Measurements from ENCODE around the gene DGLUCY. TPM values are rescaled to one million over a fixed set of nuclear protein-coding genes. Genes with fewer than 3 reads are reported as not detected.
"Not testable (repeated sequence)": the region's sequence is repeated elsewhere in the genome, so short reads cannot be mapped to it uniquely, and the experiment has no call there.

The DGLUCY gene
- polyA plus RNA-seq, 3 donors from 2014 or later = 31.8 to 71.6 (median 50.5) TPM

DNA sequence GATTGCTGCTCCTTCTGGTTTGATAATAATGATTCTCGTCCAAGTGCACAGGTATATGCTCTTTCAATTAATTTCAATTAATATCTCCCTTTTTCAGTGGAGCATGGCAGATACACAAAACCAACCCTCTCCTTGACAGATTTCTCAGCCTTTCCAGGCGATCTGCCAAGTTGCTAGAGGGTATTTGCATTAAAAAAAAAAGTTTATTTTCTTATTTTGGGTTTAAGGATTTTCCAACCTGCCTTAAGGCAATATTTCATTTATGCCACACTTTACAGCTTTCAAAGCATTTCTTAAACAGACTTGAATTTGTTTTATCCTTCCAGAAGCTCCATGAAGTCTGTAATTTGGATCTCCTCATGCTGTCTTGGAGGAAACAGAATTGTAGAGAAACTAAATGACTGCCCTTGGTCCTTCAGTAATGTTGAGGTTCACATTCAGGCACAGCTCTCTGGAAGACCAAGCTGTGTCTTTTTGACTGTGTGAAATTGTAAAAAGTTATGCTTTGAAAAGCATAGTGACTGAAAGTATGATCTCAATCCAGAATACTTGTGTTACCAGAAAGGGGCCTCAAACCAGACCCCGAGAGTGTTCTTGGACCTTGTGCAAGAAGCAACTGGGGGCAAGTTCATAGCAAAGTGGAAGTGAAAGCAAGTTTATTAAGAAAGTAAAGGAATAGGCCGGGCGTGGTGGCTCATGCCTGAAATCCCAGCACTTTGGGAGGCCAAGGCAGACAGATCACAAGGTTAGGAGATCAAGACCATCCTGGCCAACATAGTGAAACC, 2.3 kb downstream of the DGLUCY start:
- H3K36me3 Mint-ChIP-seq = peaks cover 25 to 33% (median 30%) of the 10 kb centered on the region in 3 donors
- H3K27ac Mint-ChIP-seq = peak overlapping the region; percentile 95 to 99 (median 97)
- peaks cover 0 to 15% (median 3%) of the 10 kb centered on the region in 3 donors for H3K27me3 Mint-ChIP-seq (ENCODE audit: low read depth in 3 of 3)
- DNase-seq = peak in 2 of 3 donors; percentile 11 to 21
- H3K4me3 Mint-ChIP-seq = peak overlapping the region; percentile 93 to 99 (median 95)
- H3K9me3 Mint-ChIP-seq = no peaks in the 10 kb centered on the region
- H3K4me1 Mint-ChIP-seq = peaks cover 77 to 88% of the 10 kb centered on the region in 2 donors

DNA sequence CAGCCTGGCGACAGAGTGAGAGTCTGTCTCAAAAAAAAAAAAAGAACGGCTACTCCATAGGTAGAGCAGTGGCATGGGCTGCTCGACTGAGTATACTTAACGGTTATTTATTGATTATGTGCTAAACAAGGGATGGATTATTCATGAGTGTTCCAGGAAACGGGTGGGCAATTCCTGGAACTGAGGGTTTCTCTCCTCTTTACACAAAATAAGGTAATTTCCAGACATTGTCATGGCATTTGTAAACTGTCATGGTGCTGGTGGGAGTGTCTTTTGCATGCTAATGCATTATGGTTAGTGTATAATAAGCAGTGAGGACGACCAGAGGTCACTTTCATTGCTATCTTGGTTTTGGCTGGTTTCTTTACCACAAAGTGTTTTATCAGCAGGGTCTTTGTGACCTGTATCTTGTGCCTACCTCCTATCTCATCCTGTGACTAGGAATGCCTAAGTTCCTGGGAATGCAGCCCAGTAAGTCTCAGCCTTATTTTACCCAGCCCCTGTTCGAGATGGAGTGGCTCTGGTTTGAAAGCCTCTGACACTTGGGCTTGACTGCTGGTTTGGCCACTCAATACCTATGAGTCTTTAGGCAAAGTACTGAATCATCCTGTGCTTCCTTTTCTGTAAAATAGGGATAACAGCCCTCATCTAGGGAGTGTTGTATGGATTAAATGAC, 3.2 kb downstream of the DGLUCY start:
- peak overlapping the region; percentile 87 to 99 (median 96) for H3K27ac Mint-ChIP-seq
- H3K27me3 Mint-ChIP-seq (ENCODE audit: low read depth in 3 of 3) = peaks cover 0 to 15% (median 3%) of the 10 kb centered on the region in 3 donors
- H3K9me3 Mint-ChIP-seq = no peaks in the 10 kb centered on the region
- DNase-seq = no peak
- H3K4me3 Mint-ChIP-seq = peak overlapping the region; percentile 44 to 99 (median 95)
- H3K4me1 Mint-ChIP-seq = peaks cover 82 to 96% of the 10 kb centered on the region in 2 donors
- H3K36me3 Mint-ChIP-seq = peaks cover 25 to 35% (median 33%) of the 10 kb centered on the region in 3 donors

DNA sequence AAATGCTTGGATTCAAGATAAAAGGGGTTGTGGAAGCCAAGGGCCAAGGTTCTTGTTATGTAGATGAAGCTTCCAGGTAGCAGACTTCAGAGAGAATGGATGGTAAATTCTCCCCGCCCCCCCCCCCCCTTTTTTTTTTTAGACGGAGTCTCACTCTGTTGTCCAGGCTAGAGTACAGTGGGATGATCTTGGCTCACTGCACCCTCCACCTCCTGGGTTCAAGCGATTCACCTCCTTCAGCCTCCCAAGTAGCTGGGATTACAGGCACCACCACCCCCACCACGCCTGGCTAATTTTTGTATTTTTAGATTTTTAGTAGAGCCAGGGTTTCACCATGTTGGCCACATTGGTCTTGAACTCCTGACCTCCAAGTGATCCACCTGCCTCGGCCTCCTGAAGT, 4.1 kb downstream of the DGLUCY start:
- DNase-seq = no peak
- peaks cover 0 to 15% (median 3%) of the 10 kb centered on the region in 3 donors for H3K27me3 Mint-ChIP-seq (ENCODE audit: low read depth in 3 of 3)
- peaks cover 80 to 90% of the 10 kb centered on the region in 2 donors for H3K4me1 Mint-ChIP-seq
- no peaks in the 10 kb centered on the region for H3K9me3 Mint-ChIP-seq
- peak overlapping the region in 3 of 5 donors; percentile 15 to 95 (median 40) for H3K4me3 Mint-ChIP-seq
- peak overlapping the region; percentile 87 to 99 (median 96) for H3K27ac Mint-ChIP-seq
- H3K36me3 Mint-ChIP-seq = peaks cover 25 to 35% (median 33%) of the 10 kb centered on the region in 3 donors

DNA sequence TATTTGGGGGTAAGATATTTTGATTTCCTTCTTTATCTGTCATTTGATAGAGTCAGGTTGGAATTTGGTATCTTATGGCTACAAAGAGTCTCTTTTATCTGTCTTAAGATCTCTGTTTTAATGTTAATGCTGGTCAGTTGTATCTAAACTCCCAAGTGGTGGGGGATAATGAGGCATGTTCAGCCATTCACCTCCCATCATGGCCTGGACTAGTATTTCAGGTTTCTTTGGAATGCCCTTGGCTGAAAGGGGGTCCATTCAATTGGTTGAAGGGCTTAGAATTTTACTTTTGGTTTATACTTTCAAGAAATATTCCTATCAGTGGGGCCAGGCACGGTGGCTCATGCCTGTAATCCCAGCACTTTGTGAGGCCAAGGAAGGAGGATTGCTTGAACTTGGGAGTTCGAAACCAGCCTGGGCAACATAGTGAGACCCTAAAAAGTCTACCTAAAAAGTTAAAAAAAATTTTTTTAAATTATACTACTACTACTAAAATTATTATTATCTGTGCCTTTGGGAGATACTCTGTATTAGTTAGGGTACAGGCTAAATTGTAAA, 4.7 kb downstream of the DGLUCY start:
- Mint-ChIP-seq H3K36me3 (peaks cover 25 to 35% (median 33%) of the 10 kb centered on the region in 3 donors), H3K9me3 (no peaks in the 10 kb centered on the region), H3K27me3 (ENCODE audit: low read depth in 3 of 3) (peaks cover 0 to 15% (median 3%) of the 10 kb centered on the region in 3 donors), H3K4me1 (peaks cover 77 to 84% of the 10 kb centered on the region in 2 donors), H3K4me3 (peak overlapping the region in 3 of 5 donors; percentile 15 to 40 (median 18)), H3K27ac (peak overlapping the region in 5 of 6 donors; percentile 35 to 79 (median 69))
- no peak for DNase-seq

DNA sequence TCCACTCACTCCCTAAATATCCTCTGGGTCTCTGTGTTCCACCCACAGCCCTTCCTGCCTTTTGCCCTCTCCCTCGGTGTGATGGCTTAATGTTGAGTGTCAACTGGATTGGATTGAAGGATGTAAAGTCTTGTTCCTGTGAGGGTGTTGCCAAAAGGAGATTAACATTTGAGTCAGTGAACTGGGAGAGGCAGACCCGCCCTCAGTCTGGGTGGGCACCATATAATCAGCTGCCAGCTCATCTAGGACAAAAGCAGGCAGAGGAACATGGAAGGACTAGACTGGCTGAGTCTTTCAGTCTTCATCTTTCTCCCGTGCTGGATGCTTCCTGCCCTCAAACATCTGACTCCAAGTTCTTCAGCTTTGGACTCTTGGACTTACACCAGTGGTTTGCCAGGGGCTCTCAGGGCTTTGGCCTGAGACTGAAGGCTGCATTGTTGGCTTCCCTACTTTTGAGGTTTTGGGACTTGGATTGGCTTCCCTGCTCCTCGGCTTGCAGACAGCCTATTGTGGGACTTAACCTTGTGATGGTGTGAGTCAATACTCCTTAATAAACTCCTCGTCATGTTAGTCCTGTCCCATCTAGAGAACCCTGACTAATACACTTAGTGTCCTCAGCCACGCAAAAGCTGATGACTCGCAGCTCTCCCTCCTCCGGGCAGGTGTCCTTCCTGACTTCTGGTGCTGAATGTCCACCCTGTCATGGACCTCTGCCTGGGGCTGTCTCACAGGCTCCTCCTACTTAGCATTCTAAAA, 5.9 kb downstream of the DGLUCY start:
- Mint-ChIP-seq H3K9me3 (no peaks in the 10 kb centered on the region), H3K4me3 (peak overlapping the region in 3 of 5 donors; percentile 12 to 35 (median 33)), H3K36me3 (peaks cover 25 to 35% (median 34%) of the 10 kb centered on the region in 3 donors), H3K27me3 (ENCODE audit: low read depth in 3 of 3) (peaks cover 0 to 8% (median 3%) of the 10 kb centered on the region in 3 donors), H3K4me1 (peaks cover 75 to 81% of the 10 kb centered on the region in 2 donors), H3K27ac (peak overlapping the region in 4 of 6 donors; percentile 14 to 77 (median 64))
- DNase-seq = no peak

DNA sequence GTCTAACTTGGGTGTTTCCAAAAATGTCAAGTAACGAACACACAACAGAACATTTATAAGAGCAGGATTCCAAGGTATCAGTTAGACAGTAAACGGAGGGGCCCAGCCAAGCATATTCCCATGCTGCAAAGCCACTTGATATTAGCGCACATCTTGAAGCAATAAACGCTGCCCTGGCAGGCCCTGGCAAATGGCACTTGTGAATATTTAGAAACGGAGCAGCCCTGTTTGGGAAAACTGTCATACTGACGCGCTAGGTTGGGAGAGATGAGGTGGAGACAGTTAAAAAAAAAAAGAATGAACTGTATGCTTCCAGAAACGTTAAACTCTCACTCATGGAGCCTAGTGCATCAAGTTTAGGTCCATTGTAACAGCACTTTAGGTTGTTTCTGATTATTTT, 9.3 kb downstream of the DGLUCY start:
- Mint-ChIP-seq H3K4me3 (no peak overlapping the region), H3K36me3 (peaks cover 25 to 34% (median 27%) of the 10 kb centered on the region in 3 donors), H3K27me3 (ENCODE audit: low read depth in 3 of 3) (peaks cover 0 to 3% (median 1%) of the 10 kb centered on the region in 3 donors), H3K4me1 (peaks cover 58 to 73% of the 10 kb centered on the region in 2 donors), H3K9me3 (no peaks in the 10 kb centered on the region), H3K27ac (no peak overlapping the region)
- no peak for DNase-seq

DNA sequence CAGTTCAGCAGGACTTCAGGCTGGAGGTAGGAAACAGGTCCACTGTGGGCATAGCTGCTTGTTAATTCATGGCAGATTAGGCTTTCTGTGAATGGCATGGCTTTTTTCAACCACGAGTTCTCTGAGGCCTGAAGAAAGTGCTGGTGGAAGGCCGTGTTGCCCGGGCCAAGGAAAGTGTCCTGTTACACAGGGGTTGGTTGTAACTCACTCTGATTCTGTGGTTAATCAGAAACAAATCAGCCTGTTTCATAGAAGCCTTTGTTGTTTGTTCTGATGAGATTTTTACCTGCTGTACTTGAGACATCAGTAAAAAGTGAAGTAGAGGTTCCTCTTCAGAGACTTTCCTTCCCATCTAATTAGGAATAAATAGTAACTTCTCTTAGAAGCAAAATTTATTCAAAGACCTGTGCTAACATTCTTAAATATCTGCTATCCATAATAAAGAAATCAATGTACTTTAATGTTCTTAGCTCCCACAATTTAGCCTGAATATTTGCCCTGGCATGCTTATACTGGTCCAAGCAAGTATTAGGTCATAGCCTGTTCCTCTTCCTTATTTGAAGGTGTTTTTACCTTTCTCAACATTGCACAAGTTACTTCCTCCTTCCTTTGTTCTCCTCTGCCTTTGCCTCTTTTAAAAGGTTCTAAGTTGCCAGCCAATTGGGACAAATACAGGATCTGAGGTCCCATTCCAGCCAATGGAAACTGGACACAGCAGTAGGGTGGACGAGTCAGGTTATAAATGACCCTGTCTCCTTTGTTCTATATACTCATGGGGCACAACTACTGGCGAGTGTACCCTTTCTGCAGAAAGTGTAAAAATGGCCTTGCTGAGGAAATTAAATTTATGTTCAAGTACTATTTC, 10.8 kb downstream of the DGLUCY start:
- H3K27me3 Mint-ChIP-seq (ENCODE audit: low read depth in 3 of 3); H3K9me3 Mint-ChIP-seq; H3K4me3 Mint-ChIP-seq; DNase-seq: not testable (repeated sequence)
- H3K4me1 Mint-ChIP-seq = peaks cover 45 to 68% of the 10 kb centered on the region in 2 donors
- H3K27ac Mint-ChIP-seq = peak overlapping the region; percentile 22 to 74 (median 50)
- peaks cover 10 to 24% (median 14%) of the 10 kb centered on the region in 3 donors for H3K36me3 Mint-ChIP-seq

DNA sequence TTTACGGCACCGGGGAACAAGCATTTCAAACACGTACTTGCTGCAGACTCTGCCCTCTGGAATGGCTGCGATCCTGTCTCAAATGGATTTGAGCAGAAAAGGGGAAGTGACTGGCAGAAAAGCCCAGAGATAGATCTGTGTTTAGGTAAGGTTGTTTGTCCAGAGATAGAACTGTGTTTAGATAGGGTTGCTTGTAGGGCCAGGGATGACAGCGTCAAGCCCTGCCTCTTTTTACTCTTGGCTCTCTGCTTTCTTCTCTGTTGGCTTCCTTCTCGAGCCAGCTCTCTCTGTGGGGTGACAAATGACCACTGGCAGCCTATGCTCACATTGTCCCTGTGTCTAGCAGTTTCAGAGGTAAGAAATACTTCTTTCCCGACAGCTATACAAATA, 11.4 kb downstream of the DGLUCY start:
- DNase-seq = no peak
- Mint-ChIP-seq H3K4me3 (no peak overlapping the region), H3K4me1 (peaks cover 40 to 62% of the 10 kb centered on the region in 2 donors), H3K27ac (peak overlapping the region; percentile 21 to 74 (median 40)), H3K27me3 (ENCODE audit: low read depth in 3 of 3) (peaks cover 0 to 1% (median 0%) of the 10 kb centered on the region in 3 donors), H3K9me3 (no peaks in the 10 kb centered on the region), H3K36me3 (peaks cover 10 to 18% (median 13%) of the 10 kb centered on the region in 3 donors)

DNA sequence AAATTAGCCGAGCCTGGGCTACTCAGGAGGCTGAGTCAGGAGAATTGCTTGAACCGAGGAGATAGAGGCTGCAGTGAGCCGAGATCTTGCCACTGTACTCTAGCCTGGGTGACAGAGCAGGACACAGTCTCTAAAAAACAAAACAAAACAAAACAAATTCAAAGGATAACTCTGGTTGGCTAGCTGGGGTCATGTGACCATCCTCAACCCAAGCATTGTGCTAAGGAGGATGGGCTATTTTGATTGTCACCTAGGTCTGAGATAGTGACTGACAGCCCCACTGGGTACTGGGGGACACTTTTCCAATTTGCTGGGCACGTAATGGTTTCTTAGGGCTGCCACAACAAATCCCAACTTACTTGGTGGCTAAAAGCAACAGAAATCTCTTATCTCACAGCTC, 11.9 kb downstream of the DGLUCY start:
- Mint-ChIP-seq H3K4me3 (no peak overlapping the region), H3K27me3 (ENCODE audit: low read depth in 3 of 3) (peaks cover 0 to 1% (median 0%) of the 10 kb centered on the region in 3 donors), H3K36me3 (peaks cover 7 to 16% (median 11%) of the 10 kb centered on the region in 3 donors), H3K27ac (peak overlapping the region in 5 of 6 donors; percentile 22 to 78 (median 62)), H3K4me1 (peaks cover 38 to 57% of the 10 kb centered on the region in 2 donors), H3K9me3 (no peaks in the 10 kb centered on the region)
- no peak for DNase-seq

DNA sequence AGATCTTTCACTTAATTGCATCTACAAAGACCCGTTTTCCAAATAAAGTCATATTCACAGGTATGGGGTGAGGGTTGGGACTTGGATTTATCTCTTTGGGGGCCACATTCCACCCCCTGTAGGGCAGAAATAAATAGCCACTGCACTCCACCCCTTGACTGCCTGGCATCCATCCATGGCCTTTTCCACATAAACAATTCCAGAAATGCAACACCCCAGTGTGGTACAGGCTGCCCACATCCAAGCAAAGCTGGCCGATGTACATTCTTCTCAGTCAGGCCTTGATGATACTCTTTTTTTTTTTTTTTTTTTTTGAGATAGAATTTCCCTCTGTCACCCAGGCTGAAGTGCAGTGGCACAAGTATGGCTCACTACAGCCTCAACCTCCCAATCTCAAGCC, 12.9 kb downstream of the DGLUCY start:
- H3K36me3 Mint-ChIP-seq = peaks cover 2 to 17% (median 13%) of the 10 kb centered on the region in 3 donors
- peak overlapping the region in 2 of 6 donors; percentile 36 to 55 for H3K27ac Mint-ChIP-seq
- peaks cover 31 to 54% of the 10 kb centered on the region in 2 donors for H3K4me1 Mint-ChIP-seq
- no peak overlapping the region for H3K4me3 Mint-ChIP-seq
- H3K9me3 Mint-ChIP-seq = no peaks in the 10 kb centered on the region
- no peak for DNase-seq
- peaks cover 0 to 1% (median 0%) of the 10 kb centered on the region in 3 donors for H3K27me3 Mint-ChIP-seq (ENCODE audit: low read depth in 3 of 3)

DNA sequence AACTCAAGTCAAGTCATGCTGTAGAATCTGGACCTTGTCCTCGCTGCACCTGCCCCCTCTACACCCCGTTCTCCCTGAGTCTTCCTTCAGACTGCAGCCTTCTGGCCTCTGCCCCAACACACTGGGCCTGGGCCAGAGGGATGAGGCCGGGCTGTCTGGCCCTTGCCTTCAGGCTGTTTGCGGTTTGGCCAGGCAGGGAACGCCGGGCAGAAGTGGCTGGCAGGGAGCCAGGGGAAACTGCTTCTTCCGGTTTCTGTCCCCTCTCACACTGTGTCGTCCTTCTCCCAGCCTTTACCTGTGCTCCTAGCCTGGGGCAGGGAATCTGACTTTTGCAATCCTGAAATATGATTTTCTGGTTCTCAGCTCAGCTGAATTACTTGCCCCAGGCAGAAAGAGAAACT, 13.5 kb downstream of the DGLUCY start:
- no peaks in the 10 kb centered on the region for H3K9me3 Mint-ChIP-seq
- peaks cover 0 to 17% (median 13%) of the 10 kb centered on the region in 3 donors for H3K36me3 Mint-ChIP-seq
- peaks cover 29 to 53% of the 10 kb centered on the region in 2 donors for H3K4me1 Mint-ChIP-seq
- no peak for DNase-seq
- no peak overlapping the region for H3K4me3 Mint-ChIP-seq
- H3K27ac Mint-ChIP-seq = peak overlapping the region in 1 of 6 donors; percentile 29
- peaks cover 0 to 1% (median 0%) of the 10 kb centered on the region in 3 donors for H3K27me3 Mint-ChIP-seq (ENCODE audit: low read depth in 3 of 3)

DNA sequence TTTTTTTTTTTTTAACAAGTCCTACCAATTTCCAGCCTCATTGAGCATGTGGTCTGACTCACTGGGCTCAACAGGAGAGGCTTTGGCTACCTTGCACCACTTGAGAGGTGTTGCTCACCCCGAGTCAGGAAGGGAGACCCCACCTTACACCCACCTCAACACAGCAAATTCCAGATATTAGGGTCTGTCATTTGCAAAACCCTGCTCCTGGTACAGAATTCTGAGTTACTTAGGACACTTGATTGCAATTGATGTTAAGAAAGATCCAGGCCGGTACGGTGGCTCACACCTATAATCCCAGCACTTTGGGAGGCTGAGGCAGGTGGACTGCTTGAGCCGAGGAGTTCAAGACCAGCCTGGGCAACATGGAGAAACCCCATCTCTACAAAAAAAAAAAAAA, 14.1 kb downstream of the DGLUCY start:
- Mint-ChIP-seq H3K4me3 (no peak overlapping the region), H3K9me3 (no peaks in the 10 kb centered on the region), H3K36me3 (peaks cover 0 to 20% (median 13%) of the 10 kb centered on the region in 3 donors), H3K4me1 (peaks cover 27 to 53% of the 10 kb centered on the region in 2 donors), H3K27ac (peak overlapping the region in 2 of 6 donors; percentile 43 to 49), H3K27me3 (ENCODE audit: low read depth in 3 of 3) (peaks cover 0 to 1% (median 0%) of the 10 kb centered on the region in 3 donors)
- no peak for DNase-seq

All from immature natural killer cell (primary cell).